ENCODE data around the gene MGRN1.

The MGRN1 gene

GRCh38 chr16:4675864-4676786 lies 51.5 kb downstream of the MGRN1 start:
- DNase-seq (ENCODE audit: low spot score) = no peak

- DNase-seq (ENCODE audit: low spot score) = no peak
These were observed 52.2 kb downstream of the MGRN1 start for GRCh38 chr16:4676831-4677230.

GRCh38 chr16:4677390-4677789 lies 52.8 kb downstream of the MGRN1 start:
- no peak for DNase-seq (ENCODE audit: low spot score)

- DNase-seq (ENCODE audit: low spot score) = no peak
These were observed 53.4 kb downstream of the MGRN1 start for GRCh38 chr16:4677994-4678393.

GRCh38 chr16:4678596-4678995 lies 54.0 kb downstream of the MGRN1 start:
- no peak for DNase-seq (ENCODE audit: low spot score)

- DNase-seq (ENCODE audit: low spot score) = no peak
These were observed 54.7 kb downstream of the MGRN1 start for GRCh38 chr16:4679156-4679849.

- DNase-seq (ENCODE audit: low spot score) = no peak
These were observed 55.4 kb downstream of the MGRN1 start for GRCh38 chr16:4679850-4680636.

- no peak for DNase-seq (ENCODE audit: low spot score)
These were observed 56.2 kb downstream of the MGRN1 start for GRCh38 chr16:4680673-4681470.

- DNase-seq (ENCODE audit: low spot score) = no peak
These were observed 57.0 kb downstream of the MGRN1 start for GRCh38 chr16:4681471-4682083.

GRCh38 chr16:4682084-4682591 lies 57.5 kb downstream of the MGRN1 start:
- no peak for DNase-seq (ENCODE audit: low spot score)

GRCh38 chr16:4682616-4683254 lies 58.1 kb downstream of the MGRN1 start:
- DNase-seq (ENCODE audit: low spot score) = no peak

GRCh38 chr16:4683255-4684057 lies 58.8 kb downstream of the MGRN1 start:
- no peak for DNase-seq (ENCODE audit: low spot score)

GRCh38 chr16:4684058-4684715 lies 59.6 kb downstream of the MGRN1 start:
- DNase-seq (ENCODE audit: low spot score) = no peak

- DNase-seq (ENCODE audit: low spot score) = no peak
These were observed 60.1 kb downstream of the MGRN1 start for GRCh38 chr16:4684763-4685162.

GRCh38 chr16:4685292-4685691 lies 60.7 kb downstream of the MGRN1 start:
- no peak for DNase-seq (ENCODE audit: low spot score)

GRCh38 chr16:4685776-4686496 lies 61.3 kb downstream of the MGRN1 start:
- no peak for DNase-seq (ENCODE audit: low spot score)

- no peak for DNase-seq (ENCODE audit: low spot score)
These were observed 62.0 kb downstream of the MGRN1 start for GRCh38 chr16:4686497-4687210.

GRCh38 chr16:4687416-4687815 lies 62.8 kb downstream of the MGRN1 start:
- DNase-seq (ENCODE audit: low spot score) = no peak
